SK-N-SH (cell line): ENCODE data around the gene GRAP. TPM values are rescaled to one million over a fixed set of nuclear protein-coding genes. Genes with fewer than 3 reads are reported as not detected.

Experiments used
- CTCF ChIA-PET: fragments of 300-600, 350-600 bp; formaldehyde crosslinking; extraction: SDS; loops from one replicate; lab custom pipeline; 2021; lab: Yijun Ruan, JAX
- POLR2A ChIA-PET: fragments of 350-600 bp; sonication (Branson Sonifier 250); formaldehyde crosslinking; extraction: SDS; loops from one replicate; lab custom pipeline; 2020; ENCODE audit warnings: antibody characterized with exemption, inconsistent platforms; lab: Yijun Ruan, JAX
- DNase-seq: peaks from one replicate; pipeline ENCODE4 v3.0.0; 2012
- H2AFZ ChIP-seq: fragments of 200-600 bp; sonication (generic); 2 replicates; pipeline ENCODE4 v1.8.1; 2016; ENCODE audit warnings: antibody characterized with exemption, mild to moderate bottlenecking, low read depth
- H3F3A ChIP-seq: fragments of 200-600 bp; sonication (generic); replicated peaks from 2 replicates; pipeline ENCODE3; 2016; ENCODE audit warnings: antibody characterized with exemption, mild to moderate bottlenecking; ENCODE audit not compliant: insufficient read depth
- H3K27ac ChIP-seq, 2 experiments: fragments of 200-500 bp in 1 of 2; fragments of 200-600 bp in 1 of 2; sonication (Bioruptor generic) in 1 of 2; sonication (generic), shearing (Covaris generic) in 1 of 2; 2 replicates each; pipeline versions ENCODE4 v1.5.1 to v1.6.1; 2014 to 2016; ENCODE audit warnings: low read depth in 2 of 2, inconsistent platforms in 1 of 2, low read length in 1 of 2, mild to moderate bottlenecking in 1 of 2, mixed read lengths in 1 of 2
- H3K27me3 ChIP-seq: fragments of 200-600 bp; sonication (generic), shearing (Covaris generic); 2 replicates; pipeline ENCODE4 v1.6.1; 2016; ENCODE audit warnings: mixed run types; ENCODE audit not compliant: insufficient read depth
- H3K36me3 ChIP-seq, 2 experiments: fragments of 200-500 bp in 1 of 2; fragments of 200-600 bp in 1 of 2; sonication (Bioruptor generic) in 1 of 2; sonication (generic) in 1 of 2; replicated peaks in 1 of 2; 2 replicates each; pipeline versions ENCODE3 to v1.5.1; 2014 to 2016; ENCODE audit warnings: low read length in 1 of 2, mild to moderate bottlenecking in 1 of 2; ENCODE audit not compliant: insufficient read depth in 2 of 2, control insufficient read depth in 1 of 2
- H3K4me1 ChIP-seq, 2 experiments: fragments of 200-500 bp in 1 of 2; fragments of 200-600 bp in 1 of 2; sonication (Bioruptor generic) in 1 of 2; sonication (generic), shearing (Covaris generic) in 1 of 2; 2 replicates each; pipeline versions ENCODE4 v1.5.1 to v1.6.1; 2014 to 2016; ENCODE audit warnings: low read depth in 1 of 2, low read length in 1 of 2, mixed run types in 1 of 2; ENCODE audit not compliant: insufficient read depth in 2 of 2, control insufficient read depth in 1 of 2
- H3K4me2 ChIP-seq: fragments of 200-600 bp; sonication (generic), shearing (Covaris generic); 2 replicates; pipeline ENCODE4 v1.6.1; 2017; ENCODE audit warnings: mixed run types
- H3K4me3 ChIP-seq, 2 experiments: fragments of 200-500 bp in 1 of 2; fragments of 200-600 bp in 1 of 2; sonication (Bioruptor generic) in 1 of 2; sonication (generic), shearing (Covaris generic) in 1 of 2; 2 replicates each; pipeline versions ENCODE4 v1.5.1 to v1.8.1; 2014 to 2016; ENCODE audit warnings: low read depth in 2 of 2, inconsistent platforms in 1 of 2, low read length in 1 of 2, mild to moderate bottlenecking in 1 of 2, mixed read lengths in 1 of 2, moderate library complexity in 1 of 2
- H3K79me2 ChIP-seq: fragments of 200-600 bp; sonication (generic); 2 replicates; pipeline ENCODE4 v1.8.1; 2017; ENCODE audit warnings: mild to moderate bottlenecking; ENCODE audit not compliant: insufficient read depth
- H3K9ac ChIP-seq: fragments of 200-600 bp; sonication (generic); 2 replicates; pipeline ENCODE4 v1.6.1; 2017; ENCODE audit warnings: mixed run types
- H3K9me2 ChIP-seq: fragments of 200-600 bp; sonication (generic); 2 replicates; pipeline ENCODE4 v1.6.1; 2017; ENCODE audit warnings: mixed run types
- H3K9me3 ChIP-seq: fragments of 200-600 bp; sonication (generic); 2 replicates; pipeline ENCODE4 v1.6.1; 2017; ENCODE audit warnings: mixed run types, mild to moderate bottlenecking, moderate library complexity
- H4K20me1 ChIP-seq: fragments of 200-600 bp; sonication (generic); 2 replicates; pipeline ENCODE4 v1.6.1; 2017; ENCODE audit warnings: mild to moderate bottlenecking, mixed run types; ENCODE audit not compliant: insufficient read depth
- ELF1 ChIP-seq: IDR thresholded peaks from 2 replicates; pipeline ENCODE4 v1.4.0; 2012
- EP300 ChIP-seq, 2 experiments: IDR thresholded peaks; 2 replicates each; pipeline versions ENCODE4 v1.4.0 to v1.6.1; 2012; ENCODE audit warnings: borderline replicate concordance in 1 of 2, low read depth in 1 of 2, low read length in 1 of 2
- EZH2phosphoT487 ChIP-seq: fragments of 200-600 bp; sonication (generic); IDR thresholded peaks from 2 replicates; pipeline ENCODE4 v1.6.1; 2017; ENCODE audit warnings: low read depth, mixed run types, mild to moderate bottlenecking, antibody characterized with exemption, moderate library complexity, borderline replicate concordance
- FOSL2 ChIP-seq: IDR thresholded peaks from 2 replicates; pipeline ENCODE4 v1.4.0; 2012; ENCODE audit warnings: low read depth, mild to moderate bottlenecking, moderate library complexity, borderline replicate concordance
- GABPA ChIP-seq: IDR thresholded peaks from 2 replicates; pipeline ENCODE4 v1.4.0; 2012; ENCODE audit warnings: low read depth, mild to moderate bottlenecking
- GATA2 ChIP-seq: sonication (generic); formaldehyde crosslinking; IDR thresholded peaks from 2 replicates; pipeline ENCODE4 v1.5.0; 2020; ENCODE audit warnings: mild to moderate bottlenecking, missing genetic modification reagents
- MEF2A ChIP-seq: IDR thresholded peaks from 2 replicates; pipeline ENCODE4 v1.4.0; 2012; ENCODE audit warnings: low read depth, borderline replicate concordance
- MXI1 ChIP-seq: IDR thresholded peaks from 2 replicates; pipeline ENCODE4 v1.6.1; 2012; ENCODE audit warnings: mild to moderate bottlenecking, low read depth, low read length, improper control_type of control experiment
- RAD21 ChIP-seq: IDR thresholded peaks from 2 replicates; pipeline ENCODE4 v1.6.1; 2012; ENCODE audit warnings: mild to moderate bottlenecking, low read length
- RXRA ChIP-seq: IDR thresholded peaks from 2 replicates; pipeline ENCODE4 v1.4.0; 2012; ENCODE audit warnings: low read depth, mild to moderate bottlenecking, borderline replicate concordance
- SMC3 ChIP-seq: IDR thresholded peaks from 2 replicates; pipeline ENCODE4 v1.6.1; 2012; ENCODE audit warnings: low read depth, low read length, improper control_type of control experiment
- TAF1 ChIP-seq: IDR thresholded peaks from 2 replicates; pipeline ENCODE4 v1.6.1; 2012; ENCODE audit warnings: low read depth, mild to moderate bottlenecking, low read length, moderate library complexity, borderline replicate concordance
- YY1 ChIP-seq: IDR thresholded peaks from 2 replicates; pipeline ENCODE4 v1.4.0; 2012; ENCODE audit warnings: low read depth, mild to moderate bottlenecking
- WGBS: methylation state at CpG from one replicate; pipeline ENCODE4 v1.1.6; 2017; ENCODE audit warnings: low lambda C conversion rate; 5-methylcytosine and 5-hydroxymethylcytosine counted together
- polyA plus RNA-seq, 3 experiments: library from polyadenylated mRNA; depleted of rRNA; stranded (reverse); fragments of >200 nt; gene quantifications; 2 replicates each; pipeline ENCODE4 v1.2.3, GENCODE V29; 2012
- TF ChIP-seq, protein P1 (sequence below): IDR thresholded peaks from 2 replicates; pipeline ENCODE4 v1.6.1; 2012; ENCODE audit warnings: mild to moderate bottlenecking, low read depth, low read length, moderate library complexity
- TF ChIP-seq, protein P2 (sequence below): fragments of 200-600 bp; sonication (generic); IDR thresholded peaks from 2 replicates; pipeline ENCODE4 v1.6.1; 2017; ENCODE audit warnings: antibody characterized with exemption, mild to moderate bottlenecking, moderate library complexity
- TF ChIP-seq, protein P3 (sequence below): fragments of 150-350 bp; IDR thresholded peaks from 2 replicates; pipeline ENCODE4 v1.6.1; 2017; ENCODE audit warnings: antibody characterized with exemption, low read length, low read depth, borderline replicate concordance
- TF ChIP-seq, protein P4 (sequence below): IDR thresholded peaks from 2 replicates; pipeline ENCODE4 v1.4.0; 2012; ENCODE audit warnings: low read depth
- TF ChIP-seq, protein P5 (sequence below): IDR thresholded peaks from 2 replicates; pipeline ENCODE4 v1.4.0; 2012; ENCODE audit warnings: low read depth, borderline replicate concordance
- TF ChIP-seq, protein P6 (sequence below): IDR thresholded peaks from 2 replicates; pipeline ENCODE4 v1.4.0; 2012; ENCODE audit warnings: low read depth, borderline replicate concordance
- TF ChIP-seq, protein P7 (sequence below): IDR thresholded peaks from 2 replicates; pipeline ENCODE4; 2012

Gene GRAP
- polyA plus RNA-seq, 1 of the 3 experiments (the other 2 are of a cell fraction): 0.02 TPM

DNA sequence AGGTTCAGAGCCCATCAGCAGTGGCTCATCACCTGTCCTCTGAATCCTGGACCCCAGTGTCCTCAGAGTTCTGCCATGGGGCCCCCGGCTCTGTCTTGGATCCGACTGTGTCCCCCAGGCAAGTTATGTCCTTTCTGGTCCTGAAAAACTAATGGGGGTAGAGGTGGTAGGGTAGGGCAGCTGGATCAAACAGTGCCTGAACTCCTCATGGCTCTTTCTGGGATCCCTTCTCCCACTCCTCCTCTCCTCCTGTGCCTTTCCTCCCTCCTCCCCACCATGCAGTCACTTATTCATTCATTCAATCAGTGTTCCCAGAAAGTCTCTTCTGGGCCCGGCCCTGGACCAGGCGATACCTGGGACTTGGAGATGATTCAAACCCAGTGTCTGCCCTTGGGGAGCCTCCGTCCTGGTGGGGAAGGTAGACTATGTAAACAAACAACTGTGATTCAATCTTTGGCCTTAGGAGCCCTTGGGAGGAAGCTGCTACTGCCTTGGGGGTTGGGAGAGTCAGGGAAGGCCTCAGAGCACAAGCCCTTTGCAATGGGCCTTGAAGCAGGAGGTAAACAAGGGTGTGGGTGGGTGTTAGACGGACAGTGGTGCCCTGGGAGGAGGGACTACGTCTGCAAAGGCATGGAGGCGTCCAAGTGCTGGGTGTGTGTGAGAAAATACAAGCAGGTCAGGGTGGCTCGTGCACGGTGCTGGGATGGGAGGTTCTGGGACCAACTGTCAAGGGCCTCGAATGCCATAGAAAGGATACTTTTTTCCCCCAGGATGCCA, 35.8 kb downstream of the GRAP start (continued):
- TF ChIP-seq, protein P1, sequence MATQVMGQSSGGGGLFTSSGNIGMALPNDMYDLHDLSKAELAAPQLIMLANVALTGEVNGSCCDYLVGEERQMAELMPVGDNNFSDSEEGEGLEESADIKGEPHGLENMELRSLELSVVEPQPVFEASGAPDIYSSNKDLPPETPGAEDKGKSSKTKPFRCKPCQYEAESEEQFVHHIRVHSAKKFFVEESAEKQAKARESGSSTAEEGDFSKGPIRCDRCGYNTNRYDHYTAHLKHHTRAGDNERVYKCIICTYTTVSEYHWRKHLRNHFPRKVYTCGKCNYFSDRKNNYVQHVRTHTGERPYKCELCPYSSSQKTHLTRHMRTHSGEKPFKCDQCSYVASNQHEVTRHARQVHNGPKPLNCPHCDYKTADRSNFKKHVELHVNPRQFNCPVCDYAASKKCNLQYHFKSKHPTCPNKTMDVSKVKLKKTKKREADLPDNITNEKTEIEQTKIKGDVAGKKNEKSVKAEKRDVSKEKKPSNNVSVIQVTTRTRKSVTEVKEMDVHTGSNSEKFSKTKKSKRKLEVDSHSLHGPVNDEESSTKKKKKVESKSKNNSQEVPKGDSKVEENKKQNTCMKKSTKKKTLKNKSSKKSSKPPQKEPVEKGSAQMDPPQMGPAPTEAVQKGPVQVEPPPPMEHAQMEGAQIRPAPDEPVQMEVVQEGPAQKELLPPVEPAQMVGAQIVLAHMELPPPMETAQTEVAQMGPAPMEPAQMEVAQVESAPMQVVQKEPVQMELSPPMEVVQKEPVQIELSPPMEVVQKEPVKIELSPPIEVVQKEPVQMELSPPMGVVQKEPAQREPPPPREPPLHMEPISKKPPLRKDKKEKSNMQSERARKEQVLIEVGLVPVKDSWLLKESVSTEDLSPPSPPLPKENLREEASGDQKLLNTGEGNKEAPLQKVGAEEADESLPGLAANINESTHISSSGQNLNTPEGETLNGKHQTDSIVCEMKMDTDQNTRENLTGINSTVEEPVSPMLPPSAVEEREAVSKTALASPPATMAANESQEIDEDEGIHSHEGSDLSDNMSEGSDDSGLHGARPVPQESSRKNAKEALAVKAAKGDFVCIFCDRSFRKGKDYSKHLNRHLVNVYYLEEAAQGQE: no peak
- TF ChIP-seq, protein P2, sequence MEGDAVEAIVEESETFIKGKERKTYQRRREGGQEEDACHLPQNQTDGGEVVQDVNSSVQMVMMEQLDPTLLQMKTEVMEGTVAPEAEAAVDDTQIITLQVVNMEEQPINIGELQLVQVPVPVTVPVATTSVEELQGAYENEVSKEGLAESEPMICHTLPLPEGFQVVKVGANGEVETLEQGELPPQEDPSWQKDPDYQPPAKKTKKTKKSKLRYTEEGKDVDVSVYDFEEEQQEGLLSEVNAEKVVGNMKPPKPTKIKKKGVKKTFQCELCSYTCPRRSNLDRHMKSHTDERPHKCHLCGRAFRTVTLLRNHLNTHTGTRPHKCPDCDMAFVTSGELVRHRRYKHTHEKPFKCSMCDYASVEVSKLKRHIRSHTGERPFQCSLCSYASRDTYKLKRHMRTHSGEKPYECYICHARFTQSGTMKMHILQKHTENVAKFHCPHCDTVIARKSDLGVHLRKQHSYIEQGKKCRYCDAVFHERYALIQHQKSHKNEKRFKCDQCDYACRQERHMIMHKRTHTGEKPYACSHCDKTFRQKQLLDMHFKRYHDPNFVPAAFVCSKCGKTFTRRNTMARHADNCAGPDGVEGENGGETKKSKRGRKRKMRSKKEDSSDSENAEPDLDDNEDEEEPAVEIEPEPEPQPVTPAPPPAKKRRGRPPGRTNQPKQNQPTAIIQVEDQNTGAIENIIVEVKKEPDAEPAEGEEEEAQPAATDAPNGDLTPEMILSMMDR: no peak

DNA sequence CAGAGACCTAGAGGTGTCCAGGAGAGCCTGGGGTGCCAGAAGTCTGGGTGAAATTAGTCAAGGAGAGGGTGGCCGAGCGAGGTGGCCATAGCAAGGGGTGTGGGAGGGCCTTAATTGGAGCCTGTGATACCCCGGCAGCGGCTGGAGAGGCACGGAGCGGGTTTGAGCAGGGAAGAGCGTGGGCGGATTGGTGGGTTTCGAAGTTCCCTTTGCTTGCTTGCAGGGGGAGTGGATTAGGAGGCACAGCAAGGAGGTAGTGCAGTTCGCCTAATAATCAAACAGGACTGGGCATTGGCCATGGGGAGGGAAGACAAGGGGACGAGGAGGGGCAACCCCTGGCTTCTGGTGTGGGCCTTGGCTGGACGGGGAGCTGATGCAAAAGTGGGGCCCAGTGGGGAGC, 36.8 kb downstream of the GRAP start:
- Histone ChIP-seq H3K27ac (no peak overlapping the region), H2AFZ (no peak overlapping the region), H3K4me2 (no peak overlapping the region), H3K9me3 (no peaks in the 10 kb centered on the region), H3K4me3 (no peak overlapping the region), H3F3A (peaks cover 15% of the 10 kb centered on the region), H3K9ac (no peak overlapping the region), H3K36me3 (no peaks in the 10 kb centered on the region), H3K4me1 (peaks cover 0 to 2% of the 10 kb centered on the region in 2 experiments; a peak in 1 of 4 replicates), H3K9me2 (no peaks in the 10 kb centered on the region), H4K20me1 (no peaks in the 10 kb centered on the region), H3K79me2 (no peaks in the 10 kb centered on the region), H3K27me3 (no peaks in the 10 kb centered on the region)
- TF ChIP-seq FOSL2: no peak
- no peak for TF ChIP-seq MXI1
- no peak for TF ChIP-seq ELF1
- no peak for TF ChIP-seq RAD21
- TF ChIP-seq, protein P3, sequence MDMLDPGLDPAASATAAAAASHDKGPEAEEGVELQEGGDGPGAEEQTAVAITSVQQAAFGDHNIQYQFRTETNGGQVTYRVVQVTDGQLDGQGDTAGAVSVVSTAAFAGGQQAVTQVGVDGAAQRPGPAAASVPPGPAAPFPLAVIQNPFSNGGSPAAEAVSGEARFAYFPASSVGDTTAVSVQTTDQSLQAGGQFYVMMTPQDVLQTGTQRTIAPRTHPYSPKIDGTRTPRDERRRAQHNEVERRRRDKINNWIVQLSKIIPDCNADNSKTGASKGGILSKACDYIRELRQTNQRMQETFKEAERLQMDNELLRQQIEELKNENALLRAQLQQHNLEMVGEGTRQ: no peak
- TF ChIP-seq EZH2phosphoT487: no peak
- no peak for TF ChIP-seq YY1
- no peak for TF ChIP-seq RXRA
- TF ChIP-seq EP300 (IDR thresholded peaks at IDR 0.05; ENCODE audit: borderline replicate concordance in 1 of 2, low read depth in 1 of 2, low read length in 1 of 2): no peak
- TF ChIP-seq, protein P4, sequence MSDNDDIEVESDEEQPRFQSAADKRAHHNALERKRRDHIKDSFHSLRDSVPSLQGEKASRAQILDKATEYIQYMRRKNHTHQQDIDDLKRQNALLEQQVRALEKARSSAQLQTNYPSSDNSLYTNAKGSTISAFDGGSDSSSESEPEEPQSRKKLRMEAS: no peak
- no peak for TF ChIP-seq MEF2A
- TF ChIP-seq, protein P5, sequence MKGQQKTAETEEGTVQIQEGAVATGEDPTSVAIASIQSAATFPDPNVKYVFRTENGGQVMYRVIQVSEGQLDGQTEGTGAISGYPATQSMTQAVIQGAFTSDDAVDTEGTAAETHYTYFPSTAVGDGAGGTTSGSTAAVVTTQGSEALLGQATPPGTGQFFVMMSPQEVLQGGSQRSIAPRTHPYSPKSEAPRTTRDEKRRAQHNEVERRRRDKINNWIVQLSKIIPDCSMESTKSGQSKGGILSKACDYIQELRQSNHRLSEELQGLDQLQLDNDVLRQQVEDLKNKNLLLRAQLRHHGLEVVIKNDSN: no peak
- TF ChIP-seq TAF1: no peak
- TF ChIP-seq GATA2: no peak
- TF ChIP-seq, protein P6, sequence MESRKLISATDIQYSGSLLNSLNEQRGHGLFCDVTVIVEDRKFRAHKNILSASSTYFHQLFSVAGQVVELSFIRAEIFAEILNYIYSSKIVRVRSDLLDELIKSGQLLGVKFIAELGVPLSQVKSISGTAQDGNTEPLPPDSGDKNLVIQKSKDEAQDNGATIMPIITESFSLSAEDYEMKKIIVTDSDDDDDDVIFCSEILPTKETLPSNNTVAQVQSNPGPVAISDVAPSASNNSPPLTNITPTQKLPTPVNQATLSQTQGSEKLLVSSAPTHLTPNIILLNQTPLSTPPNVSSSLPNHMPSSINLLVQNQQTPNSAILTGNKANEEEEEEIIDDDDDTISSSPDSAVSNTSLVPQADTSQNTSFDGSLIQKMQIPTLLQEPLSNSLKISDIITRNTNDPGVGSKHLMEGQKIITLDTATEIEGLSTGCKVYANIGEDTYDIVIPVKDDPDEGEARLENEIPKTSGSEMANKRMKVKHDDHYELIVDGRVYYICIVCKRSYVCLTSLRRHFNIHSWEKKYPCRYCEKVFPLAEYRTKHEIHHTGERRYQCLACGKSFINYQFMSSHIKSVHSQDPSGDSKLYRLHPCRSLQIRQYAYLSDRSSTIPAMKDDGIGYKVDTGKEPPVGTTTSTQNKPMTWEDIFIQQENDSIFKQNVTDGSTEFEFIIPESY: no peak
- no peak for TF ChIP-seq GABPA
- TF ChIP-seq, protein P7, sequence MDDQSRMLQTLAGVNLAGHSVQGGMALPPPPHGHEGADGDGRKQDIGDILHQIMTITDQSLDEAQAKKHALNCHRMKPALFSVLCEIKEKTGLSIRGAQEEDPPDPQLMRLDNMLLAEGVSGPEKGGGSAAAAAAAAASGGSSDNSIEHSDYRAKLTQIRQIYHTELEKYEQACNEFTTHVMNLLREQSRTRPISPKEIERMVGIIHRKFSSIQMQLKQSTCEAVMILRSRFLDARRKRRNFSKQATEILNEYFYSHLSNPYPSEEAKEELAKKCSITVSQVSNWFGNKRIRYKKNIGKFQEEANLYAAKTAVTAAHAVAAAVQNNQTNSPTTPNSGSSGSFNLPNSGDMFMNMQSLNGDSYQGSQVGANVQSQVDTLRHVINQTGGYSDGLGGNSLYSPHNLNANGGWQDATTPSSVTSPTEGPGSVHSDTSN: no peak
- no peak for TF ChIP-seq SMC3
- POLR2A ChIA-PET: no interaction called here
- no peak for DNase-seq
- WGBS: 90% methylated on average over 12 of the region's 12 CpGs
- CTCF ChIA-PET: no interaction called here
